ENCODE results near the gene PITX2. TPM values are rescaled to one million over a fixed set of nuclear protein-coding genes. Genes with fewer than 3 reads are reported as not detected.

Gene PITX2
- total RNA-seq, 1 donor: 0.36 TPM

- Histone ChIP-seq H3K4me1 (ENCODE audit: insufficient read depth, low read length) (no peaks in the 10 kb centered on the region), H3K4me2 (ENCODE audit: insufficient read depth, low read length) (no peak overlapping the region), H3K79me2 (ENCODE audit: insufficient read depth, low read length) (no peaks in the 10 kb centered on the region), H2AFZ (ENCODE audit: low read length) (no peak overlapping the region), H3K4me3 (ENCODE audit: insufficient read depth, low read length) (no peak overlapping the region), H3K27ac (ENCODE audit: low read depth, low read length) (no peak overlapping the region), H4K20me1 (ENCODE audit: insufficient read depth, low read length) (no peaks in the 10 kb centered on the region), H3K36me3 (ENCODE audit: insufficient read depth, low read length) (no peaks in the 10 kb centered on the region), H3K27me3 (ENCODE audit: insufficient read depth, low read length) (peaks cover 100% of the 10 kb centered on the region), H3K9me3 (ENCODE audit: low read depth, low read length) (no peaks in the 10 kb centered on the region)
- peak; percentile 58 for DNase-seq (ENCODE audit: insufficient read length, low spot score, missing footprints)
- TF ChIP-seq, protein P1, sequence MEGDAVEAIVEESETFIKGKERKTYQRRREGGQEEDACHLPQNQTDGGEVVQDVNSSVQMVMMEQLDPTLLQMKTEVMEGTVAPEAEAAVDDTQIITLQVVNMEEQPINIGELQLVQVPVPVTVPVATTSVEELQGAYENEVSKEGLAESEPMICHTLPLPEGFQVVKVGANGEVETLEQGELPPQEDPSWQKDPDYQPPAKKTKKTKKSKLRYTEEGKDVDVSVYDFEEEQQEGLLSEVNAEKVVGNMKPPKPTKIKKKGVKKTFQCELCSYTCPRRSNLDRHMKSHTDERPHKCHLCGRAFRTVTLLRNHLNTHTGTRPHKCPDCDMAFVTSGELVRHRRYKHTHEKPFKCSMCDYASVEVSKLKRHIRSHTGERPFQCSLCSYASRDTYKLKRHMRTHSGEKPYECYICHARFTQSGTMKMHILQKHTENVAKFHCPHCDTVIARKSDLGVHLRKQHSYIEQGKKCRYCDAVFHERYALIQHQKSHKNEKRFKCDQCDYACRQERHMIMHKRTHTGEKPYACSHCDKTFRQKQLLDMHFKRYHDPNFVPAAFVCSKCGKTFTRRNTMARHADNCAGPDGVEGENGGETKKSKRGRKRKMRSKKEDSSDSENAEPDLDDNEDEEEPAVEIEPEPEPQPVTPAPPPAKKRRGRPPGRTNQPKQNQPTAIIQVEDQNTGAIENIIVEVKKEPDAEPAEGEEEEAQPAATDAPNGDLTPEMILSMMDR (IDR thresholded peaks at IDR 0.05; ENCODE audit: extremely low read depth, low read depth, low read length): no peak
Observed at GRCh38 chr4:110619463-110620247, 3.2 kb downstream of the PITX2 start.

- Histone ChIP-seq H3K79me2 (ENCODE audit: insufficient read depth, low read length) (no peaks in the 10 kb centered on the region), H3K27ac (ENCODE audit: low read depth, low read length) (no peak overlapping the region), H4K20me1 (ENCODE audit: insufficient read depth, low read length) (no peaks in the 10 kb centered on the region), H3K36me3 (ENCODE audit: insufficient read depth, low read length) (no peaks in the 10 kb centered on the region), H3K4me1 (ENCODE audit: insufficient read depth, low read length) (no peaks in the 10 kb centered on the region), H3K4me2 (ENCODE audit: insufficient read depth, low read length) (no peak overlapping the region), H3K27me3 (ENCODE audit: insufficient read depth, low read length) (peaks cover 100% of the 10 kb centered on the region), H3K4me3 (ENCODE audit: insufficient read depth, low read length) (no peak overlapping the region), H3K9me3 (ENCODE audit: low read depth, low read length) (no peaks in the 10 kb centered on the region), H2AFZ (ENCODE audit: low read length) (no peak overlapping the region)
- DNase-seq (ENCODE audit: insufficient read length, low spot score, missing footprints): peak; percentile 63
- TF ChIP-seq, protein P1 (IDR thresholded peaks at IDR 0.05; ENCODE audit: extremely low read depth, low read depth, low read length): no peak
Observed at GRCh38 chr4:110618581-110619462, 4.1 kb downstream of the PITX2 start.

GRCh38 chr4:110617646-110618580, 5.0 kb downstream of the PITX2 start:
- Histone ChIP-seq H3K4me2 (ENCODE audit: insufficient read depth, low read length) (no peak overlapping the region), H3K27me3 (ENCODE audit: insufficient read depth, low read length) (peaks cover 100% of the 10 kb centered on the region), H3K9me3 (ENCODE audit: low read depth, low read length) (no peaks in the 10 kb centered on the region), H3K4me1 (ENCODE audit: insufficient read depth, low read length) (no peaks in the 10 kb centered on the region), H3K79me2 (ENCODE audit: insufficient read depth, low read length) (no peaks in the 10 kb centered on the region), H4K20me1 (ENCODE audit: insufficient read depth, low read length) (no peaks in the 10 kb centered on the region), H3K27ac (ENCODE audit: low read depth, low read length) (no peak overlapping the region), H3K4me3 (ENCODE audit: insufficient read depth, low read length) (no peak overlapping the region), H2AFZ (ENCODE audit: low read length) (no peak overlapping the region), H3K36me3 (ENCODE audit: insufficient read depth, low read length) (no peaks in the 10 kb centered on the region)
- DNase-seq (ENCODE audit: insufficient read length, low spot score, missing footprints): peak; percentile 83
- TF ChIP-seq, protein P1 (IDR thresholded peaks at IDR 0.05; ENCODE audit: extremely low read depth, low read depth, low read length): no peak

Data from osteoblast (primary cell).